OCI-LY7 (cell line): ENCODE data around the gene DENND5B. TPM values are rescaled to one million over a fixed set of nuclear protein-coding genes. Genes with fewer than 3 reads are reported as not detected.
A peak's percentile ranks its signal among the peaks of the same experiment; 100 is the strongest.
"Not testable (repeated sequence)": the region's sequence is repeated elsewhere in the genome, so short reads cannot be mapped to it uniquely, and the experiment has no call there.

Experiments
- BruUV-seq: library from RNA; stranded (reverse); fragments of 400-500 nt; replicated peaks from 2 replicates; lab custom pipeline; 2021; lab: Mats Ljungman, UMichigan
- CTCF ChIA-PET: fragments of 300-600 bp; sonication (Branson Sonifier 250); formaldehyde crosslinking; loops from one replicate; lab custom pipeline; 2022; ENCODE audit warnings: antibody characterized with exemption; ENCODE audit not compliant: unreplicated experiment; lab: Charles Lee
- POLR2A ChIA-PET: fragments of 300-600 bp; sonication (Branson Sonifier 250); formaldehyde crosslinking; loops from one replicate; lab custom pipeline; 2022; ENCODE audit warnings: antibody characterized with exemption; lab: Charles Lee
- DNase-seq: peaks from one replicate; pipeline ENCODE4 v3.0.0-alpha.2; 2015; ENCODE audit warnings: low spot score
- H2AFZ ChIP-seq: fragments of 200-600 bp; sonication (generic), shearing (Covaris generic); 2 replicates; pipeline ENCODE4 v1.6.1; 2014; ENCODE audit warnings: mild to moderate bottlenecking, antibody characterized with exemption, low read length, moderate library complexity
- H3K27ac ChIP-seq: fragments of 200-600 bp; sonication (generic); 2 replicates; pipeline ENCODE4 v1.5.1; 2014; ENCODE audit warnings: mixed run types, low read depth, mild to moderate bottlenecking, moderate library complexity, low read length, inconsistent platforms; ENCODE audit not compliant: poor library complexity, severe bottlenecking
- H3K36me3 ChIP-seq: fragments of 200-600 bp; sonication (generic); 2 replicates; pipeline ENCODE4 v1.6.1; 2014; ENCODE audit warnings: mild to moderate bottlenecking, antibody characterized with exemption, low read length, moderate library complexity, mixed read lengths; ENCODE audit not compliant: insufficient read depth
- H3K4me1 ChIP-seq: fragments of 200-600 bp; sonication (generic); 2 replicates; pipeline ENCODE4 v1.5.1; 2014; ENCODE audit warnings: mild to moderate bottlenecking, low read length; ENCODE audit not compliant: insufficient read depth, poor library complexity, severe bottlenecking
- H3K4me2 ChIP-seq: fragments of 200-600 bp; sonication (generic); 2 replicates; pipeline ENCODE4 v1.6.1; 2014; ENCODE audit warnings: mild to moderate bottlenecking, low read length
- H3K4me3 ChIP-seq: fragments of 200-600 bp; sonication (generic); 2 replicates; pipeline ENCODE4 v1.5.1; 2014; ENCODE audit warnings: mild to moderate bottlenecking, low read depth, low read length; ENCODE audit not compliant: poor library complexity, severe bottlenecking
- H3K79me2 ChIP-seq: fragments of 200-600 bp; sonication (generic); 2 replicates; pipeline ENCODE4 v1.6.1; 2016; ENCODE audit warnings: low read depth, mild to moderate bottlenecking, low read length, moderate library complexity, mixed read lengths; ENCODE audit not compliant: insufficient read depth
- H3K9me2 ChIP-seq: fragments of 200-600 bp; sonication (generic); 2 replicates; pipeline ENCODE4 v1.6.1; 2016; ENCODE audit warnings: mild to moderate bottlenecking, low read length, mixed read lengths; ENCODE audit not compliant: insufficient read depth
- H3K9me3 ChIP-seq: fragments of 200-600 bp; sonication (generic); 2 replicates; pipeline ENCODE4 v1.6.1; 2014; ENCODE audit warnings: mild to moderate bottlenecking, mixed run types, low read length, mixed read lengths
- H4K20me1 ChIP-seq: fragments of 200-600 bp; sonication (generic); 2 replicates; pipeline ENCODE4 v1.6.1; 2014; ENCODE audit warnings: mild to moderate bottlenecking, antibody characterized with exemption, low read length, moderate library complexity, mixed read lengths; ENCODE audit not compliant: insufficient read depth
- EZH2phosphoT487 ChIP-seq: fragments of 200-600 bp; sonication (generic); IDR thresholded peaks from 2 replicates; pipeline ENCODE4 v1.6.1; 2018; ENCODE audit warnings: low read depth, borderline replicate concordance, mild to moderate bottlenecking, mixed run types, antibody characterized with exemption, low read length, moderate library complexity, mixed read lengths
- intact Hi-C: fragments of 100-400 bp; cut with micrococcal nuclease; formaldehyde crosslinking; loops from one replicate; pipeline ENCODE4 v1.10.0; 2022; ENCODE audit not compliant: unreplicated experiment
- total RNA-seq, 2 experiments: library from RNA; depleted of rRNA in 1 of 2; stranded (reverse); fragments of >200 nt in 1 of 2; shearing (Covaris generic) in 1 of 2; gene quantifications; 2 replicates each; pipeline ENCODE4 v1.2.3, GENCODE V29; 2014 to 2022
- TF ChIP-seq, protein P1 (sequence below): fragments of 200-600 bp; sonication (generic); conservative IDR thresholded peaks from 2 replicates; pipeline ENCODE4 v1.5.1; 2014; ENCODE audit warnings: mild to moderate bottlenecking, antibody characterized with exemption, low read length, moderate library complexity, mixed read lengths

Gene DENND5B
- total RNA-seq, 2 experiments from 2014 or later = 23.1 to 38.9 TPM

DNA sequence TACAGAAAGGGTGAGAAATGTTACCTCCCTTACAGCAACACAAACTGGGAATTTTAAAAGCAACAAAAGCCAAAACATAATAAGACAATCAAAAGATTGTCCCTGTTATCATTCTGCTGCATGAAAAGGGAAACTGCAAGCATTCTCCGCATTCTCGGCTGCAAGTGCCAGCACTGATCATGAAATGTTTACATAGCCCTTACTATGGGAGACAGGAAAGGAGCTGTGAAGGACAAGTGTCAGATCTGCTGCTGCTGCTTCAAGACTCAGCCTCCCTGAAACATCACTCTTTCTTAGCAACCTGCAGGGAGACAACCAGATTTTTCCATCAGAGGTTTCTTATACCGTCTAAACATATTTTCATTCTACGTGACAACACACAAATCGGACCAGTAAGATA, 20.1 kb downstream of the DENND5B start:
- Histone ChIP-seq H2AFZ (no peak overlapping the region), H3K27ac (no peak overlapping the region), H3K4me3 (no peak overlapping the region), H3K9me2 (no peaks in the 10 kb centered on the region), H3K4me2 (no peak overlapping the region), H3K36me3 (peaks cover 3% of the 10 kb centered on the region; the same call in 1 of the 2 replicates), H3K9me3 (no peaks in the 10 kb centered on the region), H4K20me1 (0 out of 2 replicates have a peak, but pooled peaks cover 11% of the 10 kb centered on the region), H3K4me1 (peaks cover 41% of the 10 kb centered on the region), H3K79me2 (peaks cover 83% of the 10 kb centered on the region)
- CTCF ChIA-PET = interaction anchor here (0.6 to 0.7 kb wide), 2 partner anchors 12 to 40 kb away, joined by 3 read pairs; no protein-coding TSS in a partner anchor
- intact Hi-C loops = no loop called here
- POLR2A ChIA-PET = interaction anchor here (0.7 to 1.5 kb wide), 7 partner anchors 9 to 207 kb away, joined by 3 to 10 read pairs (median 3); no protein-coding TSS in a partner anchor
- TF ChIP-seq, protein P1, sequence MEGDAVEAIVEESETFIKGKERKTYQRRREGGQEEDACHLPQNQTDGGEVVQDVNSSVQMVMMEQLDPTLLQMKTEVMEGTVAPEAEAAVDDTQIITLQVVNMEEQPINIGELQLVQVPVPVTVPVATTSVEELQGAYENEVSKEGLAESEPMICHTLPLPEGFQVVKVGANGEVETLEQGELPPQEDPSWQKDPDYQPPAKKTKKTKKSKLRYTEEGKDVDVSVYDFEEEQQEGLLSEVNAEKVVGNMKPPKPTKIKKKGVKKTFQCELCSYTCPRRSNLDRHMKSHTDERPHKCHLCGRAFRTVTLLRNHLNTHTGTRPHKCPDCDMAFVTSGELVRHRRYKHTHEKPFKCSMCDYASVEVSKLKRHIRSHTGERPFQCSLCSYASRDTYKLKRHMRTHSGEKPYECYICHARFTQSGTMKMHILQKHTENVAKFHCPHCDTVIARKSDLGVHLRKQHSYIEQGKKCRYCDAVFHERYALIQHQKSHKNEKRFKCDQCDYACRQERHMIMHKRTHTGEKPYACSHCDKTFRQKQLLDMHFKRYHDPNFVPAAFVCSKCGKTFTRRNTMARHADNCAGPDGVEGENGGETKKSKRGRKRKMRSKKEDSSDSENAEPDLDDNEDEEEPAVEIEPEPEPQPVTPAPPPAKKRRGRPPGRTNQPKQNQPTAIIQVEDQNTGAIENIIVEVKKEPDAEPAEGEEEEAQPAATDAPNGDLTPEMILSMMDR = no peak
- TF ChIP-seq EZH2phosphoT487 = no peak
- DNase-seq = no peak
- BruUV-seq = no TSS peak

DNA sequence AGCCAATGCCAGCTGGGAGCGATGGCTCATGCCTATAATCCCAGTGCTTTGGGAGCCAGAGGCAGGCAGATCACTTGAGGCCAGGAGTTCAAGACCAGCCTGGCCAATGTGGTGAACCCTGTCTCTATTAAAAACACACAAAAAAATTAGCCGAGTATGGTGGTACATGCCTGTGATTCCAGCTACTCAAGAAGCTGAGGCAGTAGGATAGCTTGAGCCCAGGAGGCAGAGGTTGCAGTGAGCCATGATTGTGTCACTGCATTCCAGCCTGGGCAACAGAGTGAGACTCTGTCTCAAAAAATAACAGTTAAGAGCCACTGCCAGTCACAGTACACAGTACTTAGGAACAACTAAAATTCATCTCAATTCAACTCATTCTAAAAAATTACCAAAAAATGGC, 21.4 kb downstream of the DENND5B start:
- POLR2A ChIA-PET = interaction anchor here (0.6 to 1.9 kb wide), 6 partner anchors 9 to 917 kb away, joined by 3 to 6 read pairs (median 4); no protein-coding TSS in a partner anchor
- H3K9me3 ChIP-seq, CTCF ChIA-PET, intact Hi-C loops, H3K27ac ChIP-seq, H3K9me2 ChIP-seq, DNase-seq, H3K4me3 ChIP-seq, BruUV-seq, H3K36me3 ChIP-seq, H2AFZ ChIP-seq, H3K4me2 ChIP-seq: not testable (repeated sequence)
- Histone ChIP-seq H3K4me1 (peaks cover 38% of the 10 kb centered on the region), H3K79me2 (peaks cover 84% of the 10 kb centered on the region), H4K20me1 (0 out of 2 replicates have a peak, but pooled peaks cover 11% of the 10 kb centered on the region)

DNA sequence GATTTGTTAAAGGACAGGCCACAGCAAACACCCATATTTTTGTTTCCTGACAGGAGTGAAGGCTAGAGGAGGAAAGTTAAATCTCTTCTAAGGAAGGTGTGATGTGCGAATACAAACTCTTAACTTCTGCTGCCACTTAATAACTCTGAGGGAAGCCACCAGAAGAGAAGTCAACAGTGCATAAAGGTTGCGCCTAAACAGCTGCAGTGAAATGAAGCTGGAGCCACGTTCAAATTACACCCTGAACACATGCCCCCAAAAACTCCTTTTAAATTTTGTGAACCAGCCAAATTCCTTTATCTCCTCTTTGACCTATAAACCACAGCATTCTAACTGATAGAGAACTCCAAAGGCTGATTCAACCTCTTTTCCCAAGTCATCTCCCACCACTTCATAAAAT, 22.4 kb downstream of the DENND5B start:
- no TSS peak for BruUV-seq

More for the DNA sequence above, 22.4 kb downstream of the DENND5B start:
- ChIA-PET POLR2A (interaction anchor here (0.5 to 1.9 kb wide), 6 partner anchors 8 to 31 kb away, joined by 3 to 5 read pairs (median 4); no protein-coding TSS in a partner anchor), CTCF (no interaction called here)
- Histone ChIP-seq H3K27ac (peak overlapping the region; percentile 25), H3K4me1 (peaks cover 38% of the 10 kb centered on the region), H3K36me3 (0 out of 2 replicates have a peak, but pooled peaks cover 3% of the 10 kb centered on the region), H3K9me2 (no peaks in the 10 kb centered on the region), H3K79me2 (peaks cover 85% of the 10 kb centered on the region), H3K4me2 (peak overlapping the region; percentile 61), H4K20me1 (0 out of 2 replicates have a peak, but pooled peaks cover 9% of the 10 kb centered on the region), H2AFZ (no peak overlapping the region), H3K9me3 (no peaks in the 10 kb centered on the region), H3K4me3 (peak overlapping the region; percentile 14)
- peak; percentile 66 for DNase-seq
- TF ChIP-seq EZH2phosphoT487 = no peak
- TF ChIP-seq, protein P1 = no peak
- intact Hi-C loops = no loop called here
